H9 (cell line): ENCODE results near the gene TFAP2E. TPM values are rescaled to one million over a fixed set of nuclear protein-coding genes. Genes with fewer than 3 reads are reported as not detected.

Source experiments
- DNase-seq: peaks from one replicate; pipeline ENCODE4 v3.0.0-alpha.2; 2017
- H2AFZ ChIP-seq: one replicate; pipeline ENCODE4 v1.6.1; 2013; ENCODE audit warnings: mild to moderate bottlenecking, low read length, control low read depth, moderate library complexity
- H2AK5ac ChIP-seq: 2 replicates; pipeline ENCODE4 v1.6.1; 2013; ENCODE audit warnings: low read length, control low read depth, mixed read lengths; ENCODE audit not compliant: insufficient read length
- H2BK120ac ChIP-seq: one replicate; pipeline ENCODE4 v1.6.1; 2013; ENCODE audit warnings: low read depth, mild to moderate bottlenecking, low read length, control low read depth, inconsistent platforms; ENCODE audit not compliant: poor library complexity, severe bottlenecking
- H2BK12ac ChIP-seq: 2 replicates; pipeline ENCODE4 v1.6.1; 2013; ENCODE audit warnings: low read length, control low read depth, mixed read lengths, low read depth; ENCODE audit not compliant: insufficient read length
- H2BK15ac ChIP-seq: 2 replicates; pipeline ENCODE4 v1.6.1; 2013; ENCODE audit warnings: low read depth, low read length, control low read depth
- H2BK20ac ChIP-seq: one replicate; pipeline ENCODE4 v1.6.1; 2013; ENCODE audit warnings: low read depth, mild to moderate bottlenecking, low read length, control low read depth, inconsistent platforms; ENCODE audit not compliant: poor library complexity, severe bottlenecking
- H2BK5ac ChIP-seq: 2 replicates; pipeline ENCODE4 v1.6.1; 2013; ENCODE audit warnings: low read length, control low read depth, mixed read lengths; ENCODE audit not compliant: insufficient read length
- H3K14ac ChIP-seq: 2 replicates; pipeline ENCODE4 v1.6.1; 2013; ENCODE audit warnings: low read length, control low read depth; ENCODE audit not compliant: insufficient read depth
- H3K18ac ChIP-seq: 2 replicates; pipeline ENCODE4 v1.6.1; 2013; ENCODE audit warnings: low read depth, mild to moderate bottlenecking, mixed read lengths, low read length, control low read depth; ENCODE audit not compliant: insufficient read length
- H3K23ac ChIP-seq: 2 replicates; pipeline ENCODE4 v1.6.1; 2013; ENCODE audit warnings: low read length, control low read depth, mixed read lengths, low read depth; ENCODE audit not compliant: insufficient read length
- H3K23me2 ChIP-seq: 2 replicates; pipeline ENCODE4 v1.6.1; 2013; ENCODE audit warnings: low read depth, mild to moderate bottlenecking, mixed read lengths, low read length, control low read depth; ENCODE audit not compliant: insufficient read length, poor library complexity, severe bottlenecking
- H3K27ac ChIP-seq: 2 replicates; pipeline ENCODE4 v1.5.1; 2013; ENCODE audit warnings: low read length, control low read depth, mixed read lengths, low read depth; ENCODE audit not compliant: insufficient read length
- H3K27me3 ChIP-seq: 2 replicates; pipeline ENCODE4 v1.6.1; 2013; ENCODE audit warnings: low read length, control low read depth, inconsistent platforms; ENCODE audit not compliant: insufficient read depth
- H3K4ac ChIP-seq: 2 replicates; pipeline ENCODE4 v1.6.1; 2013; ENCODE audit warnings: low read depth, mild to moderate bottlenecking, control low read depth, inconsistent platforms, low read length, moderate library complexity
- H3K4me1 ChIP-seq: 2 replicates; pipeline ENCODE4 v1.6.1; 2013; ENCODE audit warnings: low read length, control low read depth, inconsistent platforms; ENCODE audit not compliant: insufficient read depth
- H3K4me2 ChIP-seq: 2 replicates; pipeline ENCODE4 v1.6.1; 2013; ENCODE audit warnings: low read length, control low read depth, mixed read lengths; ENCODE audit not compliant: insufficient read length, insufficient read depth
- H3K56ac ChIP-seq: 2 replicates; pipeline ENCODE4 v1.6.1; 2013; ENCODE audit warnings: low read depth, mild to moderate bottlenecking, mixed read lengths, low read length, control low read depth; ENCODE audit not compliant: insufficient read length
- H3K79me1 ChIP-seq: 2 replicates; pipeline ENCODE4 v1.6.1; 2013; ENCODE audit warnings: low read depth, mild to moderate bottlenecking, moderate library complexity, low read length, control low read depth, inconsistent platforms; ENCODE audit not compliant: insufficient read depth, poor library complexity, severe bottlenecking
- H3K79me2 ChIP-seq: 2 replicates; pipeline ENCODE4 v1.6.1; 2013; ENCODE audit warnings: low read length, control low read depth, inconsistent platforms; ENCODE audit not compliant: insufficient read depth
- H3K9ac ChIP-seq: 2 replicates; pipeline ENCODE4 v1.6.1; 2013; ENCODE audit warnings: low read length, control low read depth, mixed read lengths; ENCODE audit not compliant: insufficient read length; ENCODE audit errors: extremely low read depth
- H3K9me3 ChIP-seq: one replicate; pipeline ENCODE4 v1.6.1; 2013; ENCODE audit warnings: low read depth, low read length, inconsistent platforms; ENCODE audit not compliant: control insufficient read depth
- H3T11ph ChIP-seq: one replicate; pipeline ENCODE4 v1.6.1; 2013; ENCODE audit warnings: mild to moderate bottlenecking, low read length, control low read depth, inconsistent platforms
- H4K20me1 ChIP-seq: one replicate; pipeline ENCODE4 v1.6.1; 2013; ENCODE audit not compliant: control insufficient read depth, insufficient read length, insufficient read depth
- H4K5ac ChIP-seq: 2 replicates; pipeline ENCODE4 v1.6.1; 2013; ENCODE audit warnings: low read depth, mild to moderate bottlenecking, mixed read lengths, low read length, control low read depth; ENCODE audit not compliant: insufficient read length
- H4K8ac ChIP-seq: replicated peaks from 2 replicates; pipeline ENCODE4 v1.6.1; 2013; ENCODE audit warnings: low read length, control low read depth, mixed read lengths, low read depth; ENCODE audit not compliant: insufficient read length
- H4K91ac ChIP-seq: 2 replicates; pipeline ENCODE4 v1.6.1; 2013; ENCODE audit warnings: low read depth, mild to moderate bottlenecking, moderate library complexity, mixed read lengths, low read length, control low read depth; ENCODE audit not compliant: insufficient read length
- H3K27ac Mint-ChIP-seq, 3 experiments: 2 replicates in 2 of 3; 3 replicates in 1 of 3; pipeline ENCODE4 v1.8.0; 2020 to 2021; ENCODE audit warnings: mixed read lengths in 3 of 3, mild to moderate bottlenecking in 1 of 3, moderate library complexity in 1 of 3
- H3K27me3 Mint-ChIP-seq: 2 replicates; pipeline ENCODE4 v1.8.0; 2021; ENCODE audit warnings: low read depth, mild to moderate bottlenecking, moderate library complexity, mixed read lengths
- H3K36me3 Mint-ChIP-seq, 3 experiments: 2 replicates in 2 of 3; 3 replicates in 1 of 3; pipeline ENCODE4 v1.8.0; 2020 to 2021; ENCODE audit warnings: low read depth in 3 of 3, mixed read lengths in 3 of 3; ENCODE audit not compliant: insufficient read depth in 1 of 3
- H3K4me1 Mint-ChIP-seq, 2 experiments: 2 replicates each; pipeline ENCODE4 v1.8.0; 2020; ENCODE audit warnings: mixed read lengths in 2 of 2
- H3K4me3 Mint-ChIP-seq, 2 experiments: 2 replicates in 1 of 2; 3 replicates in 1 of 2; pipeline ENCODE4 v1.8.0; 2020 to 2021; ENCODE audit warnings: mild to moderate bottlenecking in 2 of 2, mixed read lengths in 2 of 2, moderate library complexity in 1 of 2
- H3K9me3 Mint-ChIP-seq, 2 experiments: 2 replicates in 1 of 2; 3 replicates in 1 of 2; pipeline ENCODE4 v1.8.0; 2020; ENCODE audit warnings: mild to moderate bottlenecking in 2 of 2, mixed read lengths in 2 of 2, moderate library complexity in 1 of 2
- CTCF ChIP-seq: fragments of 200-600 bp; sonication (generic); conservative IDR thresholded peaks from 3 replicates; pipeline ENCODE4 v1.8.0; 2021; ENCODE audit warnings: antibody characterized with exemption, mild to moderate bottlenecking
- WGBS: extraction: QIAGEN DNeasy Blood & Tissue Kit; methylation state at CpG from one replicate; pipeline ENCODE4 v1.1.7; 2013; ENCODE audit warnings: missing lambda C conversion rate, low lambda C conversion rate, mixed read lengths; ENCODE audit not compliant: insufficient read length; ENCODE audit errors: extremely low coverage; 5-methylcytosine and 5-hydroxymethylcytosine counted together
- total RNA-seq: library from RNA; stranded (reverse); gene quantifications from 2 replicates; pipeline ENCODE4 v1.2.1, GENCODE V29; 2021

TFAP2E gene
- total RNA-seq, 1 experiment from 2014 or later, result 0.70 TPM

- peaks cover 6% of the 10 kb centered on the region; the same call in 1 of the 2 replicates for H3K4me1 ChIP-seq
- Mint-ChIP-seq H3K36me3 (peaks cover 20 to 33% (median 24%) of the 10 kb centered on the region in 3 experiments; a peak in 6 of 7 replicates), H3K27me3 (no peaks in the 10 kb centered on the region), H3K4me1 (peaks cover 38 to 47% of the 10 kb centered on the region in 2 experiments), H3K9me3 (peaks cover 0 to 4% of the 10 kb centered on the region in 2 experiments; a peak in 2 of 5 replicates), H3K4me3 (peak overlapping the region; percentile 91 to 98), H3K27ac (peak overlapping the region; percentile 97 to 100 (median 98); a peak in 6 of 7 replicates)
- H2BK15ac ChIP-seq, result no peak overlapping the region
- H2AK5ac ChIP-seq, result no peak overlapping the region
- H4K20me1 ChIP-seq, result no peaks in the 10 kb centered on the region
- H3K9ac ChIP-seq, result no peak overlapping the region
- TF ChIP-seq CTCF, result no peak
- no peak overlapping the region for H2BK20ac ChIP-seq
- no peak overlapping the region for H4K91ac ChIP-seq
- H3T11ph ChIP-seq, result no peak overlapping the region
- DNase-seq, result no peak
- H3K27me3 ChIP-seq, result no peaks in the 10 kb centered on the region
- no peak overlapping the region for H2BK12ac ChIP-seq
- H3K56ac ChIP-seq, result no peak overlapping the region
- no peak overlapping the region for H4K5ac ChIP-seq
- no peak overlapping the region for H4K8ac ChIP-seq
- H2BK5ac ChIP-seq, result no peak overlapping the region
- H3K23me2 ChIP-seq, result peaks cover 21% of the 10 kb centered on the region
- H2AFZ ChIP-seq, result no peak overlapping the region
- H3K27ac ChIP-seq, result peak overlapping the region; percentile 96
- H3K4me2 ChIP-seq, result peak overlapping the region; percentile 35
- no peak overlapping the region for H3K14ac ChIP-seq
- no peaks in the 10 kb centered on the region for H3K79me1 ChIP-seq
- no peak overlapping the region for H3K4ac ChIP-seq
- H3K9me3 ChIP-seq, result no peaks in the 10 kb centered on the region
- H3K23ac ChIP-seq, result no peak overlapping the region
- WGBS, result no CpG with 5 or more reads among the region's 2 CpGs
- H3K18ac ChIP-seq, result no peak overlapping the region
- no peak overlapping the region for H2BK120ac ChIP-seq
- peaks cover 8% of the 10 kb centered on the region; the same call in 1 of the 2 replicates for H3K79me2 ChIP-seq
Measured at GRCh38 chr1:35553851-35554250, 19.3 kb upstream of the TFAP2E start.
